Endothelial cell of umbilical vein (primary cell): ENCODE data around the gene SERBP1. TPM values are rescaled to one million over a fixed set of nuclear protein-coding genes. Genes with fewer than 3 reads are reported as not detected.
A peak's percentile ranks its signal among the peaks of the same experiment; 100 is the strongest.

Experiments
- BruUV-seq: library from RNA; stranded (reverse); fragments of 400-500 nt; replicated peaks from 2 replicates; lab custom pipeline; 2021; lab: Mats Ljungman, UMichigan
- CTCF ChIA-PET: fragments of 300-600, 350-600 bp; sonication (Branson Sonifier 250); formaldehyde crosslinking; loops from one replicate; lab custom pipeline; 2021; ENCODE audit warnings: antibody characterized with exemption, inconsistent platforms; lab: Charles Lee
- POLR2A ChIA-PET: fragments of 300-600, 350-600 bp; sonication (Branson Sonifier 250); formaldehyde crosslinking; loops from one replicate; lab custom pipeline; 2021; ENCODE audit warnings: antibody characterized with exemption, inconsistent platforms; lab: Charles Lee
- DNase-seq: peaks from one replicate; pipeline ENCODE4 v3.0.0-alpha.2; 2011; ENCODE audit warnings: low read depth, low spot score
- FAIRE-seq: peaks from 2 replicates; lab custom pipeline; 2011; peaks lifted over from hg19 to GRCh38; lab: Jason Lieb, UNC
- H2AFZ ChIP-seq: 2 replicates; pipeline ENCODE4 v1.6.0; 2012; ENCODE audit warnings: low read depth, low read length, control low read depth, inconsistent platforms
- H3K27ac ChIP-seq: 2 replicates; pipeline ENCODE4 v1.5.1; 2011; ENCODE audit warnings: low read depth, mild to moderate bottlenecking, control low read depth, low read length, moderate library complexity; ENCODE audit not compliant: insufficient read depth
- H3K27me3 ChIP-seq, 2 experiments: 2 replicates each; pipeline versions ENCODE4 v1.6.0 to v1.6.1; 2011; ENCODE audit warnings: low read length in 2 of 2, mixed read lengths in 1 of 2; ENCODE audit not compliant: control insufficient read depth in 2 of 2, insufficient read depth in 2 of 2
- H3K36me3 ChIP-seq, 2 experiments: 2 replicates in 1 of 2; 3 replicates in 1 of 2; pipeline ENCODE4 v1.5.1; 2011; ENCODE audit warnings: low read length in 2 of 2, mild to moderate bottlenecking in 1 of 2, moderate library complexity in 1 of 2; ENCODE audit not compliant: control insufficient read depth in 2 of 2, insufficient read depth in 2 of 2; ENCODE audit errors: extremely low read depth in 1 of 2
- H3K4me1 ChIP-seq: 3 replicates; pipeline ENCODE4 v1.5.1; 2011; ENCODE audit warnings: mild to moderate bottlenecking, low read length; ENCODE audit not compliant: control insufficient read depth, insufficient read depth; ENCODE audit errors: extremely low read depth
- H3K4me2 ChIP-seq: 2 replicates; pipeline ENCODE4 v1.6.1; 2011; ENCODE audit warnings: low read length, control low read depth, mixed read lengths; ENCODE audit not compliant: insufficient read depth
- H3K4me3 ChIP-seq, 3 experiments: fragments of 200-600 bp in 1 of 3; sonication (generic), shearing (Covaris generic) in 1 of 3; replicated peaks in 1 of 3; 2 replicates each; pipeline ENCODE4 v1.5.1; 2011 to 2016; ENCODE audit warnings: control low read depth in 3 of 3, low read length in 3 of 3, mild to moderate bottlenecking in 2 of 3, inconsistent platforms in 1 of 3, low read depth in 1 of 3, moderate library complexity in 1 of 3; ENCODE audit not compliant: insufficient read depth in 1 of 3
- H3K79me2 ChIP-seq: 2 replicates; pipeline ENCODE4 v1.6.0; 2012; ENCODE audit warnings: low read length, inconsistent platforms; ENCODE audit not compliant: control insufficient read depth, insufficient read depth
- H3K9ac ChIP-seq: replicated peaks from 2 replicates; pipeline ENCODE3; 2011; ENCODE audit warnings: low read length, control low read depth; ENCODE audit not compliant: insufficient read depth; ENCODE audit errors: extremely low read depth
- H3K9me1 ChIP-seq: replicated peaks from 3 replicates; pipeline ENCODE4 v1.6.0; 2011; ENCODE audit warnings: mild to moderate bottlenecking, low read length; ENCODE audit not compliant: control insufficient read depth, insufficient read depth; ENCODE audit errors: extremely low read depth
- H3K9me3 ChIP-seq: replicated peaks from 2 replicates; pipeline ENCODE4 v1.5.1; 2012; ENCODE audit warnings: low read length, inconsistent platforms; ENCODE audit not compliant: control insufficient read depth, insufficient read depth
- H4K20me1 ChIP-seq: replicated peaks from 2 replicates; pipeline ENCODE3; 2011; ENCODE audit warnings: mild to moderate bottlenecking, low read length; ENCODE audit not compliant: control insufficient read depth, insufficient read depth; ENCODE audit errors: extremely low read depth
- CTCF ChIP-seq, 2 donors: IDR thresholded peaks; 1 replicate in 1 of 2; 2 replicates in 1 of 2; pipeline ENCODE4 v1.5.1; 2011; ENCODE audit warnings: low read length in 2 of 2, mild to moderate bottlenecking in 2 of 2, moderate library complexity in 2 of 2, control low read depth in 1 of 2, inconsistent platforms in 1 of 2, low read depth in 1 of 2; ENCODE audit not compliant: insufficient read depth in 1 of 2; ENCODE audit errors: extremely low read depth in 1 of 2
- EZH2 ChIP-seq: IDR thresholded peaks from 2 replicates; pipeline ENCODE4 v1.6.1; 2012; ENCODE audit warnings: borderline replicate concordance, low read depth, mild to moderate bottlenecking, moderate library complexity, low read length, inconsistent platforms; ENCODE audit not compliant: severe bottlenecking
- FOS ChIP-seq: IDR thresholded peaks from 2 replicates; pipeline ENCODE4 v1.6.1; 2011; ENCODE audit warnings: mild to moderate bottlenecking, low read length, moderate library complexity, borderline replicate concordance; ENCODE audit not compliant: insufficient read depth
- GATA2 ChIP-seq: IDR thresholded peaks from 2 replicates; pipeline ENCODE4 v1.7.0; 2011; ENCODE audit warnings: low read depth, mild to moderate bottlenecking, moderate library complexity, mixed read lengths, low read length; ENCODE audit not compliant: insufficient read length, insufficient read depth
- JUN ChIP-seq: IDR thresholded peaks from 2 replicates; pipeline ENCODE4 v1.6.1; 2011; ENCODE audit warnings: borderline replicate concordance, low read depth; ENCODE audit not compliant: insufficient read length, insufficient read depth
- MAX ChIP-seq: IDR thresholded peaks from 2 replicates; pipeline ENCODE4 v1.6.1; 2011; ENCODE audit not compliant: insufficient read depth, insufficient read length
- MYC ChIP-seq: IDR thresholded peaks from one replicate; pipeline ENCODE4 v1.6.1; 2011; ENCODE audit warnings: mild to moderate bottlenecking, low read depth, low read length
- POLR2A ChIP-seq: IDR thresholded peaks from 2 replicates; pipeline ENCODE4 v1.6.1; 2012; ENCODE audit warnings: low read depth, mild to moderate bottlenecking, control low read depth, low read length
- POLR2AphosphoS5 ChIP-seq: IDR thresholded peaks from 2 replicates; pipeline ENCODE4 v1.6.1; 2012; ENCODE audit warnings: low read depth, mild to moderate bottlenecking, control low read depth, low read length, moderate library complexity; ENCODE audit not compliant: insufficient read depth
- dilution Hi-C: fragments of 300-500 bp; cut with MboI; formaldehyde crosslinking; loops from one replicate; pipeline ENCODE4 v1.15.0; 2019; ENCODE audit warnings: low sequenced_read_pairs; ENCODE audit not compliant: extremely low pct_ligation_motif_present
- intact Hi-C: fragments of 100-400 bp; cut with micrococcal nuclease; formaldehyde crosslinking; loops from one replicate; pipeline ENCODE4 v1.10.0; 2022
- polyA plus RNA-seq, 4 experiments: library from polyadenylated mRNA; depleted of rRNA in 3 of 4; stranded (reverse) in 3 of 4; unstranded in 1 of 4; fragments of >200 nt; gene quantifications; 2 replicates each; pipeline versions ENCODE4 v1.2.1 to v1.2.3, GENCODE V29; 2011 to 2012; ENCODE audit warnings: missing spikeins in 1 of 4
- total RNA-seq: library from RNA; stranded (reverse); gene quantifications from 2 replicates; pipeline ENCODE4 v1.2.3, GENCODE V29; 2021

The SERBP1 gene
- total and polyA plus RNA-seq, 2 donors (not counting 3 experiments of a cell fraction or from before 2014, with no cell fraction given), result 145 to 293 TPM

- FAIRE-seq (peak; percentile 8), DNase-seq (no peak)
- Histone ChIP-seq H3K9ac (no peak overlapping the region), H3K4me2 (no peak overlapping the region), H2AFZ (no peak overlapping the region), H3K36me3 (peaks cover 0 to 2% of the 10 kb centered on the region in 2 experiments), H3K27me3 (no peaks in the 10 kb centered on the region), H3K9me3 (no peaks in the 10 kb centered on the region), H3K27ac (no peak overlapping the region), H4K20me1 (no peaks in the 10 kb centered on the region), H3K9me1 (no peaks in the 10 kb centered on the region), H3K79me2 (no peaks in the 10 kb centered on the region), H3K4me3 (no peak overlapping the region), H3K4me1 (no peaks in the 10 kb centered on the region)
- intact Hi-C loops (no loop called here), dilution Hi-C loops (no loop called here)
- ChIA-PET POLR2A (no interaction called here), CTCF (no interaction called here)
- BruUV-seq, result no TSS peak
- TF ChIP-seq FOS (no peak), MYC (no peak), GATA2 (no peak), POLR2AphosphoS5 (no peak), CTCF (IDR thresholded peaks at IDR 0.05; ENCODE audit: extremely low read depth in 1 of 2, insufficient read depth in 1 of 2, low read depth in 1 of 2, low read length in 2 of 2) (no peak), MAX (no peak), EZH2 (no peak), POLR2A (no peak), JUN (no peak)
Observed at GRCh38 chr1:67404212-67404620, 26.0 kb downstream of the SERBP1 start.
